ENCODE data around the gene CNGA1.
A peak's percentile ranks its signal among the peaks of the same experiment; 100 is the strongest.
"Not testable (repeated sequence)": the region's sequence is repeated elsewhere in the genome, so short reads cannot be mapped to it uniquely, and the experiment has no call there.

Gene CNGA1

GRCh38 chr4:47972721-47973120, 43.8 kb downstream of the CNGA1 start:
- H3K4me3 ChIP-seq (ENCODE audit: low read depth, low read length) = no peak overlapping the region

GRCh38 chr4:47972181-47972580, 44.3 kb downstream of the CNGA1 start:
- H3K4me3 ChIP-seq (ENCODE audit: low read depth, low read length) = no peak overlapping the region

- H3K4me3 ChIP-seq (ENCODE audit: low read depth, low read length) = no peak overlapping the region
Observed at GRCh38 chr4:47968847-47969246, 47.6 kb downstream of the CNGA1 start.

DNA sequence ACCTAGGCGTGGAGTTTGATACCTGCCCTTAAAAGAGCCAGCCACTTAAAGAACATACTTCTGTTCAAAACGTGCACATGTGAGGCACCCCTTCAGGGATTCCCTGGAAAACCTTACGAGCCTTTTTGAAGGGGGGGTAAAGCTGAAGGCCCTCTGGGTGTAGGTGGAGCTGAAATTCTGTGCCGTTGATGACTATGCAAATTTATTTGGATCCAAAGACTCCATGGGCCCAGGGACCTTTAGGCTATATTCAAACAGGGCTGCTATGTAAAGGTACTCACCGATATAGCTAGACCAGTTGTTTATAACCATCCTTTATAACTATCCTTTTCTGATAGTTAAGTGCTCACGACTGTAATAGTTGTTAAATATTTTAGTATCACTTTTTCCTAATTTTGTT, 61.8 kb downstream of the CNGA1 start:
- H3K4me3 ChIP-seq (ENCODE audit: low read depth, low read length) = no peak overlapping the region

- H3K4me3 ChIP-seq (ENCODE audit: low read depth, low read length) = no peak overlapping the region
Observed at GRCh38 chr4:47954245-47954644, 62.2 kb downstream of the CNGA1 start.

GRCh38 chr4:47945930-47946726, 70.4 kb downstream of the CNGA1 start:
- H3K4me3 ChIP-seq (ENCODE audit: low read depth, low read length) = no peak overlapping the region

DNA sequence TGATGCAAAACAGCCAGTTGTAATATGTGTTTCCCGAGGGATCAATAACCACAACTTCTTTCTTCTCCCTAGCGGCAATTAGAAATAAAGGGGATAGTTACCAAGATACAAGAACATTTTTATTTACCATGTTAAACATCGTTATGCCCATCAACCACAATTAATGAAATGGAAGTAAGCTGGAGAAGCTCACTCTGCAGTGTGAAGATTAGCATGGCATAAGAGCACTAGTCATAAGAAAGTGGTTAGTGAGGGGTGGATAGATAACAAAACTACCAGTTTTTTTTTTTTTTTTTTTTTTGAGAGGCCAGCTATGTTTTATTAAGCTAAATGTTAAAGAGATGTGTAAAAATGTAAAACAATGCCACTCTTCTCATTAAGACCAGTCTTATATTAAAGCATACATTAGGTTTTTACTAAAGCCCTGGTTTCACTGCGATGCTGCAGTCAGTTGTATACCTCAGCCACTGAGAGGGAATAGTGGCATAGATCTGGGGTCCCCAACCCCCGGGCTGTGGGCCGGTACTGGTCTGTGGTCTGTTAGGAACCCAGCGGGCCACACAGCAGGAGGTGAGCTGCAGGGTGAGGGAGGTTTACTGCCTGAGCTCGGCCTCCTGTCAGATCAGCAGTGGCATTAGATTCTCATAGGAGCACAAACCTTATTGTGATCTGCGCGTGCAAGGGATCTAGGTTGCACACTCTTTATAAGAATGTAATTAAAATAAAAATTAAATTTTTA, 74.2 kb downstream of the CNGA1 start:
- H3K4me3 ChIP-seq (ENCODE audit: low read depth, low read length) = no peak overlapping the region

DNA sequence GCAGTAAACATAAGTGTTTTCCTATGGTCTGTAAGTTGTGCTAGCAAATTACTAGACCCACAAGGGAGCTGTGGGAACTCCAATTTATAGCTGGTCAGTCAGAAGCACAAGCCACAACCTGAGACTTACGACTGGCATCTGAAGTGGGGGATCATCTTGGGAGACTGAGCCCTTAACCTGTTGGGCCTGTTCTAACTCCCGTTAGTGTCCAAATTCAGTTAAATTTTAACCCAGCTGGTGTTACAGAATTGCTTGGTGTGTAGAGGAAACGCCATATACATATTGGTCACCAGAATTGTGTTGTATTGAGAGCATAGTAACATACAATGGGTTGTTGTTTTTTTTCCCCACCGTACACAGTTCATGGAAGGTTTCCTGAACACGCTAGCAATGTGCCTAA, 77.0 kb downstream of the CNGA1 start:
- no peak overlapping the region for H3K4me3 ChIP-seq (ENCODE audit: low read depth, low read length)

DNA sequence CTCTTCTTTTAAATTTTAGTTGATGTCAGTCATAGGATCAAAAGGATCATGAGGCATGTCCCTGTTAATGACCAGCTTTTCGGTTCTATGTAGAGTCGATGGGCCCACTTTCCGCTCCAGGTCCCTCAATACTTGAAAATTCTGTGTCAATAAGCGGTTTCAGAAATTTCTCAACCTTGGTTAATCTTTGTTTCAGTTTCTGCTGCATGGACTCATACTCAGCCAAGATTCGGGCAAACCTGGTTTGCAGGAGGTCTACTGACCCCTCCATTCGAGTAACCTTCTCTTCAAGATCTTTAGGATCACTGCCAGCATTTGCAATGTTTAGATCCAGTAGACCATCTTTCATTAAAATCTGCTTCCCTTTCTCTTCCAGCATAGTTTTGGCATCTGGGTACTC, 80.1 kb downstream of the CNGA1 start:
- H3K4me3 ChIP-seq (ENCODE audit: low read depth, low read length) = no peak overlapping the region

GRCh38 chr4:47933840-47934239, 82.6 kb downstream of the CNGA1 start:
- no peak overlapping the region for H3K4me3 ChIP-seq (ENCODE audit: low read depth, low read length)

GRCh38 chr4:47930971-47931804, 85.3 kb downstream of the CNGA1 start:
- H3K4me3 ChIP-seq (ENCODE audit: low read depth, low read length) = no peak overlapping the region

- no peak overlapping the region for H3K4me3 ChIP-seq (ENCODE audit: low read depth, low read length)
Observed at GRCh38 chr4:47929682-47930201, 86.7 kb downstream of the CNGA1 start.

- peak overlapping the region; percentile 14 for H3K4me3 ChIP-seq (ENCODE audit: low read depth, low read length)
Observed at GRCh38 chr4:47926667-47927258, 89.7 kb downstream of the CNGA1 start.

DNA sequence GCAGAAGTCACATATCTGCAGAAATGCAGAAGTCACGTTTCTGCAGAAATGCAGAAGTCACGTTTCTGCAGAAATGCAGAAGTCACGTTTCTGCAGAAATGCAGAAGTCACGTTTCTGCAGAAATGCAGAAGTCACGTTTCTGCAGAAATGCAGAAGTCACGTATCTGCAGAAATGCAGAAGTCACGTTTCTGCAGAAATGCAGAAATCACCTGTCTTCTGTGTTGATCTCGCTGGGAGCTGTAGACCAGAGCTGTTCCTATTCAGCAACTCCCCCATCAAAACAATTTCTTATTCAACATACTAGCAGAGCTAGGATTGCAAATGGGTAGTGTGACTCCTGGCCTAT, 93.2 kb downstream of the CNGA1 start:
- H3K4me3 ChIP-seq (ENCODE audit: low read depth, low read length) = not testable (repeated sequence)

GRCh38 chr4:47922436-47923260, 93.8 kb downstream of the CNGA1 start:
- H3K4me3 ChIP-seq (ENCODE audit: low read depth, low read length) = not testable (repeated sequence)

- H3K4me3 ChIP-seq (ENCODE audit: low read depth, low read length) = not testable (repeated sequence)
Observed at GRCh38 chr4:47917163-47917562, 99.3 kb downstream of the CNGA1 start.

DNA sequence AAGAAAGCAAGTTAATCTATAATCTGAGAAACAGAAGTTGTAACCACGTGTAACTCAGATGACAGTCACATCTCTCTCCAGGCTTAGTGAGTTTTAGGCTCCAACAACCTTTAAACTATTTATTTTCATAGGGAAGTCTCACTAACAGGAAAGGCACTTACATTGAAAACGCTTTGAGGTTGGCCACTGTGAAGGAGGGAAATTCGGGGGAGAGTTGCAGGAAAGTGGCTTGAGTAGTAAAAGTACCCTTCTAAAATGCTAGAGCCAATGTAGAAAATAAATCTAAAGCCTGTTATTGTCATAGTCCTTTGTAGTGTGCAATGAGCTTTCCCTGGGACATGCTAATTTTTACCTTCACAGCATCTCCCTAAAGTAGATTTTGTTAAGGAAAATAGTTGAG, 101.1 kb downstream of the CNGA1 start:
- no peak overlapping the region for H3K4me3 ChIP-seq (ENCODE audit: low read depth, low read length)

DNA sequence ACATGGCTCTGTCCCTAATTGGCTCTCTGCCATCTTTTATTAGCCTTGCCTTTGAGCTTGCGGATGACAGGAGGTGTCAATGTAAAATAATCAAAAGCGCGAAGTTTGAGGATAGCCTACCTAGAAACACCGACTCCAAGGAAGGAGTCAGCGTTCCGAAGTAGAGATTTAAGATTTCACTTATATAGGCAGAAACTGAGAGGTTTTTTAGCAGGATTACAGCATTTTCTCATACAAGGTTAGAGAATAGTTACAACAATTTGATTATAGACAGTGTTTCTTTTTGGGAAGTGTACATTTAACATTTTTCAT, 101.6 kb downstream of the CNGA1 start:
- peak overlapping the region; percentile 91 for H3K4me3 ChIP-seq (ENCODE audit: low read depth, low read length)

- H3K4me3 ChIP-seq (ENCODE audit: low read depth, low read length) = peak within 1 kb of the TSS; percentile 91
Observed at GRCh38 chr4:47914220-47914925, 102.1 kb downstream of the CNGA1 start, which contains the start of gene NFXL1. NFXL1 (minus strand) TSS chr4:47914583; CDS start chr4:47914203, 380 bp downstream.

DNA sequence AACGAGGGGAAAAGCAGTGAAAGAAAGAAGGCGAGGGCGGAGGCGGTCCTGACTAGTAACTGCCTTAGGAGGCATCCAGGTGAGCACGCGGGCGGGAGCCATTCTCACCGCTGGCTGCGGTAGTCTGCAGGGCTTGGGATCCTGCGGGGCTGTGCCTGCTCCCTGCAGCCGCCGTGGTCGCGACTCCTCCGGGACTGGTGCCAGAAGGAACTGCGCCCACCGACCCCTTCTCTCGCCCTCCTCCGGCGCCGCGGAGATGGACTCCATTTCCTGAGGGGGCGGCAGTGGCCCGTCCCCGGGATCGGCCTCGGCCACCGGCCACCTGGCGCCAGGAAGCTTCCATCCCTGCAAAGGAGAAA, 102.6 kb downstream of the CNGA1 start:
- peak overlapping the region; percentile 91 for H3K4me3 ChIP-seq (ENCODE audit: low read depth, low read length)

Data from iPS-11a (cell line).